Activated CD4-positive, alpha-beta T cell treated with anti-CD3 and anti-CD28 coated beads, Interleukin-2, amount 10 ng/mL, durations not matched to agents 24 days and 14 days (primary cell): ENCODE measurements around the gene CELSR1. TPM values are rescaled to one million over a fixed set of nuclear protein-coding genes. Genes with fewer than 3 reads are reported as not detected.
"Not testable (repeated sequence)": the region's sequence is repeated elsewhere in the genome, so short reads cannot be mapped to it uniquely, and the experiment has no call there.

Experiments used
- DNase-seq: peaks from one replicate; pipeline ENCODE4 v3.0.0; 2022
- H3K27ac Mint-ChIP-seq: one replicate; pipeline ENCODE4 v1.8.0; 2022; ENCODE audit warnings: mild to moderate bottlenecking, mixed read lengths
- H3K27me3 Mint-ChIP-seq: one replicate; pipeline ENCODE4 v1.8.0; 2022; ENCODE audit warnings: mixed read lengths
- H3K36me3 Mint-ChIP-seq: one replicate; pipeline ENCODE4 v1.8.0; 2022; ENCODE audit warnings: low read depth, mild to moderate bottlenecking, mixed read lengths
- H3K4me1 Mint-ChIP-seq: one replicate; pipeline ENCODE4 v1.8.0; 2021; ENCODE audit warnings: mixed read lengths
- H3K4me3 Mint-ChIP-seq: one replicate; pipeline ENCODE4 v1.8.0; 2022; ENCODE audit warnings: mild to moderate bottlenecking, moderate library complexity, mixed read lengths
- H3K9me3 Mint-ChIP-seq: one replicate; pipeline ENCODE4 v1.8.0; 2021; ENCODE audit warnings: mixed read lengths
- intact Hi-C: fragments of 100-400 bp; cut with micrococcal nuclease; formaldehyde crosslinking; loops from one replicate; pipeline ENCODE4 v1.15.1; 2023
- total RNA-seq: library from RNA; stranded (reverse); gene quantifications from 2 replicates; pipeline ENCODE4 v1.2.3, GENCODE V29; 2022

The CELSR1 gene
- total RNA-seq, 1 donor from 2014 or later: 0.37 TPM

DNA sequence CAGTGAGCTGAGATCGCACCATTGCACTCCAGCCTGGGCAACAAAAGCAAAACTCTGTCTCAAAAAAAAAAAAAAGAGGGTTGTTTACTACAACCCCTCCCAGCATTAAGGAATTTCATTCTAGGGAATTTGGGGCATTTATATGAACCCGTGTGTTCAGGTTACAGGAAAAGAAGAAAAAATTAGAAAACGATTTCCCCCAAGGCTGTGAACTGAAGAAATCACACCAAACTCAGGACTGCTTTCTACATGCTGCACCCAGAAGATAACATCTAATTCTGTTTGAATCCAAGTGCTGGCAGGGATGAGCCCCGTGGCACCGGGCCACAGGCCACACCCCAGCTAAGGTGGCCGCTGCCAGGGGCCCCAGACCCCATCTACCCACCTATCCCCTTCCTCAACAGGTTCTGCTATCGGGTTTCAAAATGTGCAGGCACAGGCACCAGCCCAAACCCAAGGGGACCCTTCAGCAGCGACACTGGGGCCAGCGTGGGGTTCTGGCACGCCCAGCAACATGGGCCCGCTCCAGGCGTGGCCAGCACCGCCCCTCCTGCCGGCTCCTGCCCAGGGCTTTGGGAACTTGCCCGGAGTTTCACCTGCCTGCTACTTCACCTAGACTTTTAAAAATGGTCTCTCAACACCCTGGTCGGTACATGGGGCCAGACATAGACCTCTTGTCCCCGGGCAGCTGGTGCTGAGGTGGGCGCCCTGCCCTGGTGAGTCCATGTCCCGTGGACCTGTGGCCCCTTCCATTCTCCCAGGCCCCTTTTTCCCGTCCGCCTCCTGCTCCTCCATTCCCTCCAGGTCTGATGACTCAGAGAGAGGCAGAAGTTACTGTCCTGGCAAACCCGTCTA lies 11.8 kb downstream of the CELSR1 start:
- Mint-ChIP-seq H3K27ac (no peak overlapping the region), H3K9me3 (no peaks in the 10 kb centered on the region), H3K27me3 (peaks cover 7% of the 10 kb centered on the region), H3K4me3 (no peak overlapping the region), H3K4me1 (peaks cover 6% of the 10 kb centered on the region), H3K36me3 (no peaks in the 10 kb centered on the region)
- intact Hi-C loops: no loop called here
- no peak for DNase-seq

DNA sequence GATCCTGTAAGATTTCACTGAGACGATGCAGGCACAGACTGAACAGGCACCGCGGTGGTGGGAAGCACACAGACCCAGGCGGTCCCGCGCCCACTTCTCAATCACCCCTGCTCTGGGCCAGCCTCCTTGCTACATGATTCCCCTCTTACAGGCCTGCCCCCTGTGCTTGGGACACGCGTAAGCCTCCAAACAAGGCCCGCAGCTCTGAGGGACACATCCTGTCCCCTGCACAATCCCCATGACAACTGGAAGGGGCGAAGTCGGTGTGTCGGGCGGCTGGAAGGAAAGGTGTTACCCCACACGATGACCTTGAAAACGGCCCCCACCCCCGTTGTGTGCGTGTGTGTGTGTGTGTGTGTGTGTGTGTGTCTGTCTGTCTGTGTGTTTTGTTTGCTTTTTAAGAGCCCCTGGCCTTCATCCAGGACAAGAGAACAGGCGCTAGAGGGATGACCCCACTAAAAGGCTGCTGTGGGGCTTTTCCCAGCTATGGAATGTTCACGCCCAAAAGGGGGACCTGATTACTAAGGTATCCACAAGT lies 13.1 kb downstream of the CELSR1 start:
- Mint-ChIP-seq H3K9me3 (no peaks in the 10 kb centered on the region), H3K4me3 (no peak overlapping the region), H3K27me3 (peaks cover 7% of the 10 kb centered on the region), H3K4me1 (peaks cover 6% of the 10 kb centered on the region), H3K36me3 (no peaks in the 10 kb centered on the region), H3K27ac (no peak overlapping the region)
- no peak for DNase-seq
- intact Hi-C loops: no loop called here

DNA sequence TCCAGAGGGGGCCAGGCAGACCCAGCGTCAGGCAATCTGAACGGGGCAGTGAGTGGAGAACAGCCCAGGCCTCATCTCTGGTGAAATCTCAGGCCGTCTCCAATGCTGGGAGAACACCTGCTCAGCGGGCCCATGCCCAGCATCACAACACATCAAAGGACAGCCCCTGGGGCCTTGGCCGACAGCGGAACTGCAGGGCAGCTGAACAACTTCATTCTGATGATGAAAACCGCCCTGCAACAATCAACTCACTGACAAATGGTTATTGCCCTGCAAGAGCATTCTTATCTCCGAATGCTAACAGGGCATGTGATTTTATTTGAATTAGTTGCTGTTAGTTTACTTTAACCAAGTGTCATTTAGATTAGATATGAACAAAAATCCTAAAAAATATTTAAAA lies 14.6 kb downstream of the CELSR1 start:
- DNase-seq: no peak
- no peaks in the 10 kb centered on the region for H3K9me3 Mint-ChIP-seq
- H3K27me3 Mint-ChIP-seq: peaks cover 3% of the 10 kb centered on the region
- H3K4me3 Mint-ChIP-seq: no peak overlapping the region
- no peaks in the 10 kb centered on the region for H3K36me3 Mint-ChIP-seq
- no peak overlapping the region for H3K27ac Mint-ChIP-seq
- intact Hi-C loops: no loop called here
- peaks cover 2% of the 10 kb centered on the region for H3K4me1 Mint-ChIP-seq

DNA sequence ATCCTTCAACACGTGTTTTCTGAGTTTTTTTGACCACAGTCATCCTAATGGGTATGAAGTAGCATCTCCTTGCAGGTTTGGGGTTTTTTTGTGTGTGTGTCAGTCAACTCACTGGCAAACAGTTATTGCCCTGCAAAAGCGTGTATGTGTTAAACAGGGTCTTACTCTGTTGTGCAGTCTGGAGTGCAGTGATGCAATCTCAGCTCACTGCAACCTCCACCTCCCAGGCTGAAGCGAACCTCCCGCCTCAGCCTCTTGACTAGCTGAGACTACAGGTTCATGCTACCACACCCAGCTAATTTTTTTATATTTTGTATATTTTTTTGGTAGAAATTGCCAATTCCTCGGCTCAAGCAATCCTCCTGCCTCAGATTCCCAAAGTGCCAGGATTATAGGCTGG lies 15.4 kb downstream of the CELSR1 start:
- no peak overlapping the region for H3K4me3 Mint-ChIP-seq
- peaks cover 2% of the 10 kb centered on the region for H3K4me1 Mint-ChIP-seq
- no peaks in the 10 kb centered on the region for H3K9me3 Mint-ChIP-seq
- intact Hi-C loops: no loop called here
- H3K27me3 Mint-ChIP-seq: no peaks in the 10 kb centered on the region
- no peaks in the 10 kb centered on the region for H3K36me3 Mint-ChIP-seq
- H3K27ac Mint-ChIP-seq: no peak overlapping the region
- DNase-seq: no peak

DNA sequence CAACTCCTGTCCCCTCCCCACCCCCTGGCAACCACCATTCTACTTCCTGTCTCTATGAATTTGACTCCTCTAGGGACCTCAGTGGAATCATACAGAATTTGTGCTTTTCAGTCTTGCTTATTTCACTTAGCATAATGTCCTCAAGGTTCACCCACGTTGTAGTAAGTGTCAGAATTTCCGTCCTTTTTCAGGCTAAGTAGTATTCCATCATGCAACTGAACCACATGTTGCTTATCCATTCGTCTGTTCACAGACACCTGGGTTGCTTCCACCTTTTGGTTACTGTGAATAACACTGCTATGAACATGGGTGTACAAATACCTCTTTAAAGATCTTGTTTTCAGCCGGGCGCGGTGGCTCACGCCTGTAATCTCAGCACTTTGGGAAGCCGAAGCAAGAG lies 16.5 kb downstream of the CELSR1 start:
- Mint-ChIP-seq H3K27ac (no peak overlapping the region), H3K9me3 (no peaks in the 10 kb centered on the region), H3K36me3 (no peaks in the 10 kb centered on the region), H3K4me1 (peaks cover 2% of the 10 kb centered on the region), H3K27me3 (no peaks in the 10 kb centered on the region), H3K4me3 (no peak overlapping the region)
- intact Hi-C loops: no loop called here
- DNase-seq: no peak

DNA sequence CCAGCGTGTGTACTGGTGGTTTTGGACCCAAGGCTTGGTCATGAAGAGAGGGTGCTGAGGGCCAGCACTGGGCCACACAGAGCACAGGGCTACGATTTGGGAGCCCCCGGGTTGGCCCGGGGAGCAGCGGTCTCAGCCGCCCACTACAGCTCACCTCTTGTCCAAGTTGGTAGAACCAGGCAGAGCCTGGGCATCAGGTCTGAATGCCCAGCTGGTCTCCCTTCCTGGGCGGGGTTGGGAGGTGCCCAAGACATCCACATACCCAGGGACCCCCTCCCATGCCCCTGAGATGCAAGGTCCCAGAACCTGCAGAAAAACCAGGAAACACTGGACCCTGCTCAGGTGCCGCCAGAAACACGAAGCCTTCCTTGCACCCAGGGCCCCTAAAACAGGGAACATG lies 18.0 kb downstream of the CELSR1 start:
- Mint-ChIP-seq H3K27ac (no peak overlapping the region), H3K4me1 (peaks cover 2% of the 10 kb centered on the region), H3K36me3 (no peaks in the 10 kb centered on the region), H3K27me3 (no peaks in the 10 kb centered on the region), H3K9me3 (no peaks in the 10 kb centered on the region), H3K4me3 (no peak overlapping the region)
- intact Hi-C loops: no loop called here
- DNase-seq: no peak

DNA sequence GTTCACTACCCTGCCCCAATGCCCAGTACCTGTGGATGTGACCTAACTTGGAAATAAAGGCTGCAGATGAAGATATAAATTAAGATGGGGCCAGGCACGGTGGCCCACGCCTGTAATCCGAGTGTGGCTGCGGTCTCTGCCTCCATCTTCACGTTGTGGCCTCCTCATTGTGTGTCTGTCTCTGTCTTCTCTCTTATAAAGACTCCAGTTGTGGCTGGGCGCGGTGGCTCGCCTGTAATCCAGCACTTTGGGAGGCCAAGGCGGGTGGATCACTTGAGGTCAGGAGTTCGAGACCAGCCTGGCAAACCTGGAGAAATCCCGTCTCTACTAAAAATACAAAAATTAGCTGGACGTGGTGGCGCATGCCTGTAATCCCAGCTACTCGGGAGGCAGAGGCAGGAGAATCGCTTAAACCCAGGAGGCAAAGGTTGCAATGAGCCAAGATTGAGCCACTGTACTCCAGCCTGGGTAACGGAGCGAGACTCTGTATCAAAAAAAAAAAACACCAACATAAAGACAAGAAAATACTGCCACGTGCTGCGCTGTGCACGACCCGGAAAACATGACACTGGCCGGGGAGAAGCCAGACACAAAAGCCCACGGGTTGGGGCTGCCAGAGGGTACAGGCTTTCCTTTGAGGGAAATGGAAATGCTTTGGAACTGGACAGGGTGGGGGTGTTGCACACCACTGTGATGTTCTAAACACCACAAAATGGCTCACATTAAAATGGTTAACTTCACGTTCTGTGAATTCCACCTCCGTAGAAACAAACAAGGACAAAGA lies 18.7 kb downstream of the CELSR1 start:
- Mint-ChIP-seq H3K9me3 (no peaks in the 10 kb centered on the region), H3K27ac (no peak overlapping the region), H3K4me3 (no peak overlapping the region), H3K27me3 (no peaks in the 10 kb centered on the region), H3K36me3 (no peaks in the 10 kb centered on the region), H3K4me1 (peaks cover 2% of the 10 kb centered on the region)
- no peak for DNase-seq
- intact Hi-C loops: no loop called here

DNA sequence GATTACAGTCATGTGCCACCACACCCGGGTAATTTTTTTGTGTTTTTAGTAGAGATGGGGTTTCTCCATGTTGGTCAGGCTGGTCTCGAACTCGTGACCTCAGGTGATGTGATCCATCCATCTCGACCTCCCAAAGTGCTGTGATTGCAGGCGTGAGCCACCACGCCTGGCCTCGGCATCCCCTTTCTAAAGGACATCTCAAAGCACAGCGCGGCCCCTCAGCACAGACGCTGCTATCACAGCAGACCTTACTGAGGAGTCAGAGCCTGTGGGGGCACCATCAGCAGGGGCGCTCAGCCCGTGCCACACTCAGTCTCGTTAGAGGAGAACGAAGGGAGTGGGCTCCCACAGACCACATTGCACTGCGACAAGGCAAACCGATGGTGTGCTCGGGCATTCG lies 19.4 kb downstream of the CELSR1 start:
- DNase-seq: no peak

DNA sequence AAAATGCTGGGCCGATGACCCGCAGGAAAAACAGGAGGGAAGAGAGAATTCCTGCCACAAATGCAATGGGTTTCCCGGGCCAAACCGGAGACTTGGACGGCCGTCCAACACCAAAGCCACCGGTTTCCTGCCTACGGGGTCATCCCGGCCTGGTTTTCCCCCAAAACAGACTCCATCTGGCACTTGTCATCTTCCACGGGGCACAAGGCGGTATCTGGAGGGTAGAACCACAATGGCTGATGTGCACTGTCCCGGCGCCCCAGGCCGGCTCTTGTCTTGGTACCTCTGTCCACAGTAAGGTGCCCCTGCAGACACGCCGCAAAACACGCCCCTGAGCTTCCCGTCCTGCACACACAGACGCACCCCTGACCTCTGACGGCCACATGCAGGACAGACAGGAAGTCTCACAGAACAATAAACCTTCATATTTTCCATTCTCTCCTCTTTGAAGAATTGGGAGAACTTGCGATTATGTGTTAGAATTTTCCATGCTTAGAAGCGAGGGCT lies 20.1 kb downstream of the CELSR1 start:
- Mint-ChIP-seq H3K9me3 (no peaks in the 10 kb centered on the region), H3K27me3 (no peaks in the 10 kb centered on the region), H3K4me3 (no peak overlapping the region), H3K27ac (no peak overlapping the region), H3K4me1 (peaks cover 2% of the 10 kb centered on the region), H3K36me3 (no peaks in the 10 kb centered on the region)
- intact Hi-C loops: no loop called here
- no peak for DNase-seq

More for the DNA sequence above, 19.4 kb downstream of the CELSR1 start:
- no peak overlapping the region for H3K4me3 Mint-ChIP-seq
- intact Hi-C loops: no loop called here
- no peaks in the 10 kb centered on the region for H3K27me3 Mint-ChIP-seq
- peaks cover 2% of the 10 kb centered on the region for H3K4me1 Mint-ChIP-seq
- no peak overlapping the region for H3K27ac Mint-ChIP-seq
- no peaks in the 10 kb centered on the region for H3K36me3 Mint-ChIP-seq
- no peaks in the 10 kb centered on the region for H3K9me3 Mint-ChIP-seq

DNA sequence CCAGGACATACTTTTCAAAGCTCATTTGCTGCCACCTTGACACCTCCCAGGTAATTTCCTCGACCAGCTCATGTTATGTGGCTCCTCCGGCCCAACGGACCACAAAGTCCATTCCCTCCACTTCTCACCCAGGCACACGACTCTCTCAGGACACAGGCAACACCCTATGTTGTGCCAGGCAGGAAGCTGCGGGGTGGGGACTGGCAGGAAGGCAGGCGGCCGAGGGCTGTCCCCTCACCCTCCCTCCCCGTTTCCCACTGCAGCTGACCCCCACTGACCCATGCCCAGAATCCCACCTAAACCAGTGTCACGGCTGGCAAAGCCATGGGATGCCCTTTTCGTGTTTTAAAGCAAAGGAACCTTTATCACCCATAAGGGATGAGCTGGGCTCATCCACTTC lies 20.8 kb downstream of the CELSR1 start:
- intact Hi-C loops: no loop called here
- no peak overlapping the region for H3K4me3 Mint-ChIP-seq
- no peaks in the 10 kb centered on the region for H3K36me3 Mint-ChIP-seq
- no peak for DNase-seq
- H3K27ac Mint-ChIP-seq: no peak overlapping the region
- no peaks in the 10 kb centered on the region for H3K9me3 Mint-ChIP-seq
- peaks cover 2% of the 10 kb centered on the region for H3K4me1 Mint-ChIP-seq
- H3K27me3 Mint-ChIP-seq: no peaks in the 10 kb centered on the region

DNA sequence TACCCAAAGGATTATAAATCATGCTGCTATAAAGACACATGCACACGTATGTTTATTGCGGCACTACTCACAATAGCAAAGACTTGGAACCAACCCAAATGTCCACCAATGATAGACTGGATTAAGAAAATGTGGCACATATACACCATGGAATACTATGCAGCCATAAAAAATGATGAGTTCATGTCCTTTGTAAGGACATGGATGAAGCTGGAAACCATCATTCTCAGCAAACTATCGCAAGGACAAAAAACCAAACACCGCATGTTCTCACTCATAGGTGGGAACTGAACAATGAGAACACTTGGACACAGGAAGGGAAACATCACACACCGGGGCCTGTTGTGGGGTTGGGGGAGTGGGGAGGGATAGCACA lies 21.3 kb downstream of the CELSR1 start:
- H3K4me1 Mint-ChIP-seq, H3K4me3 Mint-ChIP-seq, intact Hi-C loops, H3K9me3 Mint-ChIP-seq, H3K36me3 Mint-ChIP-seq, H3K27ac Mint-ChIP-seq, H3K27me3 Mint-ChIP-seq, DNase-seq: not testable (repeated sequence)

DNA sequence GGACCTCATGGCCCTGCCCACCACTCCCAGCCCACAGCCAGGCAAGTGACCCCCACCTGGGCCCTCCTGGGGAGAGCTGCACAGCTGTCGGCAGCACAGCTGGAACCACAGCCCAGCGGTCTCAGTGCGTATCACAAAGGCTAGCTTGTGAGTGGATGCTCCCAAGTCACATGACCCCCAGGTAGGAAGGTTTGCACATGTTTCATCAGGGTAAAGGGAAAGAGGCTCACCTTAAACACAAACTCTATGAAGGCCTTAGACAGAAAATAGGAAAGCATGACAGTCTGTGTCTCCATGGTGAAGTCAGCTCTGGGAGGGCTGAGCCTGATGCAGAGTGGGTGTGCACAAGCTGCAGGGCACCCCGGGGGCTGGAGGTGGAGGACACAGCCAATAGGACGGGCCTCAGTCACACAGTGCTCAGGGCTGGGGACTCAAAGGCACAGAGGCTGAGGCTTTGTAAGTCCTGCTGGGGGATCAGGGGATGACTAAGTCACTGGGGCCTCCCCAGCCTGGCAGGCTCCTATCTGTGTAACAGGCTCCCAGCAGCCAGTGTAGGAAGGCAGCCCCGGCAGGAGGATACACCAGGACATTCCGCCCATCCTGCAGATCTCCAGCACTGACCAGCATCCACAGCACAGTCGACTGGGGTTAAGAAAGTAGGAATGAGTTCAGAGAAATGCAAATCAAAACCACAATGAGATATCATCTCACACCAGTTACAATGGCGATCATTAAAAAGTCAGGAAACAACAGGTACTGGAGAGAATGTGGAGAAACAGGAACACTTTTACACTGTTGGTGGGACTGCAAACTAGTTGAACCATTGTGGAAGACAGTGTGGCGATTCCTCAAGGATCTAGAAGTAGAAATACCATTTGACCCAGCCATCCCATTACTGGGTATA lies 22.0 kb downstream of the CELSR1 start:
- Mint-ChIP-seq H3K4me1 (no peaks in the 10 kb centered on the region), H3K36me3 (no peaks in the 10 kb centered on the region), H3K9me3 (no peaks in the 10 kb centered on the region), H3K27ac (no peak overlapping the region), H3K4me3 (no peak overlapping the region), H3K27me3 (peaks cover 2% of the 10 kb centered on the region)
- DNase-seq: no peak
- intact Hi-C loops: no loop called here

DNA sequence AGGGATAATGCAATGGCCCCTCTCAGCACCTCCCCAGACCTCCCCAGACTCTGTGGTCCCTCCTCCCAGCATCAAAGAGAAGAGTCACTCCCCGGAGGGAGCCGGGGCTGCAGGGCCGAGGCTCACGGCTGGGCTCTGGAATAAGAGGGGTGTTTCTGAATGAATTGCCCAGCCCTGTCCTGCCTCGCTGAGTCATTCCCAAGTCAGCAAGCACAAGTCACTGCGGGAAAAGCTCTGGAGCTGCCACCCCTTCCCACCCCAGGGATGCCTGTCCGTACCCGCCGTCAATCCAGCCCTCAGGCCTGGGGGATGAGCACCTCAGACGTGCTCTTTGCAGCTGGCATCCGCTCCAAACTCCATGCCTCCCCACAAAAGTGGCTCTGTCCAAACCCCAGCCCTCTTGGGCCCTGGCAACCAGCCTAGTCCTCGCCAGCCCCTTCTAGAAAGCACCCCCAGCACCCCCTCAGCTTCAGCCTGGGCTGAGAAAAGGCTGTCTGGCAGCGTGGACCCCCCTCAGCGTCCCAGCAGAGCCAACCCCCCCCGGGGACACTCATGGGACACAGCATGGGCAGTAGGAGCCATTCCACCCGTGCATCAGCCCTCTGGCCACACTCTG lies 22.7 kb downstream of the CELSR1 start:
- H3K27ac Mint-ChIP-seq: no peak overlapping the region
- no peak overlapping the region for H3K4me3 Mint-ChIP-seq
- H3K27me3 Mint-ChIP-seq: peaks cover 2% of the 10 kb centered on the region
- no peaks in the 10 kb centered on the region for H3K4me1 Mint-ChIP-seq
- H3K36me3 Mint-ChIP-seq: no peaks in the 10 kb centered on the region
- DNase-seq: no peak
- intact Hi-C loops: no loop called here
- no peaks in the 10 kb centered on the region for H3K9me3 Mint-ChIP-seq
